ENCODE results near the gene NUP50. TPM values are rescaled to one million over a fixed set of nuclear protein-coding genes. Genes with fewer than 3 reads are reported as not detected.
A peak's percentile ranks its signal among the peaks of the same experiment; 100 is the strongest.

NUP50 gene
- polyA plus RNA-seq, 1 donor (not counting 4 experiments of a cell fraction or from before 2014, with no cell fraction given) = 28.1 TPM

- no peak overlapping the region for H3K27ac ChIP-seq (ENCODE audit: control insufficient read depth, insufficient read depth, low read length)
- no peak overlapping the region for H2AFZ ChIP-seq (ENCODE audit: control insufficient read depth, low read length)
- no peaks in the 10 kb centered on the region for H3K4me1 ChIP-seq (ENCODE audit: control insufficient read depth, extremely low read depth, insufficient read depth, low read length)
- no peaks in the 10 kb centered on the region for H3K27me3 ChIP-seq (ENCODE audit: control insufficient read depth, extremely low read depth, insufficient read depth, low read length)
- no peak for DNase-seq (ENCODE audit: low read depth, low spot score)
- TF ChIP-seq CTCF (optimal IDR thresholded peaks at IDR 0.05 in 1 of 3, IDR thresholded peaks at IDR 0.05 in 1 of 3, conservative IDR thresholded peaks at IDR 0.05 in 1 of 3; ENCODE audit: extremely low read depth in 1 of 3, insufficient read depth in 2 of 3, low read length in 3 of 3) = peak in 1 of 3 experiments; percentile 3
- TF ChIP-seq EZH2 (IDR thresholded peaks at IDR 0.05; ENCODE audit: low read length) = no peak
- no peak for FAIRE-seq
- no peaks in the 10 kb centered on the region for H3K79me2 ChIP-seq (ENCODE audit: control insufficient read depth, insufficient read depth, low read length)
- H3K36me3 ChIP-seq (ENCODE audit: control insufficient read depth in 2 of 2, extremely low read depth in 1 of 2, insufficient read depth in 2 of 2, low read length in 2 of 2) = peaks cover 31 to 39% of the 10 kb centered on the region in 2 experiments
- no peak overlapping the region for H3K4me3 ChIP-seq (ENCODE audit: control insufficient read depth in 2 of 3, extremely low read depth in 1 of 3, insufficient read depth in 2 of 3, low read depth in 1 of 3, low read length in 3 of 3)
- peaks cover 2% of the 10 kb centered on the region for H4K20me1 ChIP-seq (ENCODE audit: control insufficient read depth, extremely low read depth, insufficient read depth, low read length)
- H3K4me2 ChIP-seq (ENCODE audit: control insufficient read depth, extremely low read depth, insufficient read depth, low read depth, low read length) = no peak overlapping the region
- peaks cover 2% of the 10 kb centered on the region for H3K9me1 ChIP-seq (ENCODE audit: control insufficient read depth, extremely low read depth, insufficient read depth, low read length)
- H3K9me3 ChIP-seq (ENCODE audit: control insufficient read depth, low read depth, low read length) = no peaks in the 10 kb centered on the region
- H3K9ac ChIP-seq (ENCODE audit: control insufficient read depth, extremely low read depth, insufficient read depth, low read length) = no peak overlapping the region
- dilution Hi-C loops (cut with MboI; ENCODE audit: extremely low pct_ligation_motif_present, low sequenced_read_pairs) = no loop called here
These were observed 29.0 kb downstream of the NUP50 start for GRCh38 chr22:45192701-45193187.

- no peaks in the 10 kb centered on the region for H3K79me2 ChIP-seq (ENCODE audit: control insufficient read depth, insufficient read depth, low read length)
- H3K4me2 ChIP-seq (ENCODE audit: control insufficient read depth, extremely low read depth, insufficient read depth, low read depth, low read length) = no peak overlapping the region
- TF ChIP-seq CTCF (optimal IDR thresholded peaks at IDR 0.05 in 1 of 3, IDR thresholded peaks at IDR 0.05 in 1 of 3, conservative IDR thresholded peaks at IDR 0.05 in 1 of 3; ENCODE audit: extremely low read depth in 1 of 3, insufficient read depth in 2 of 3, low read length in 3 of 3) (no peak), EZH2 (IDR thresholded peaks at IDR 0.05; ENCODE audit: low read length) (no peak)
- H3K9me1 ChIP-seq (ENCODE audit: control insufficient read depth, extremely low read depth, insufficient read depth, low read length) = peaks cover 2% of the 10 kb centered on the region
- H2AFZ ChIP-seq (ENCODE audit: control insufficient read depth, low read length) = no peak overlapping the region
- H3K9ac ChIP-seq (ENCODE audit: control insufficient read depth, extremely low read depth, insufficient read depth, low read length) = no peak overlapping the region
- H3K27ac ChIP-seq (ENCODE audit: control insufficient read depth, insufficient read depth, low read length) = no peak overlapping the region
- H3K27me3 ChIP-seq (ENCODE audit: control insufficient read depth, extremely low read depth, insufficient read depth, low read length) = no peaks in the 10 kb centered on the region
- FAIRE-seq = no peak
- no peak for DNase-seq (ENCODE audit: low read depth, low spot score)
- no peaks in the 10 kb centered on the region for H3K9me3 ChIP-seq (ENCODE audit: control insufficient read depth, low read depth, low read length)
- H3K4me3 ChIP-seq (ENCODE audit: control insufficient read depth in 2 of 3, extremely low read depth in 1 of 3, insufficient read depth in 2 of 3, low read depth in 1 of 3, low read length in 3 of 3) = no peak overlapping the region
- no peaks in the 10 kb centered on the region for H3K4me1 ChIP-seq (ENCODE audit: control insufficient read depth, extremely low read depth, insufficient read depth, low read length)
- peaks cover 32 to 52% of the 10 kb centered on the region in 2 experiments for H3K36me3 ChIP-seq (ENCODE audit: control insufficient read depth in 2 of 2, extremely low read depth in 1 of 2, insufficient read depth in 2 of 2, low read length in 2 of 2)
- H4K20me1 ChIP-seq (ENCODE audit: control insufficient read depth, extremely low read depth, insufficient read depth, low read length) = peaks cover 2% of the 10 kb centered on the region
- dilution Hi-C loops (cut with MboI; ENCODE audit: extremely low pct_ligation_motif_present, low sequenced_read_pairs) = no loop called here
These were observed 31.0 kb downstream of the NUP50 start for GRCh38 chr22:45194686-45195085.
